ENCODE measurements around the gene TTLL9.
"Not testable (repeated sequence)": the region's sequence is repeated elsewhere in the genome, so short reads cannot be mapped to it uniquely, and the experiment has no call there.

The TTLL9 gene

DNA sequence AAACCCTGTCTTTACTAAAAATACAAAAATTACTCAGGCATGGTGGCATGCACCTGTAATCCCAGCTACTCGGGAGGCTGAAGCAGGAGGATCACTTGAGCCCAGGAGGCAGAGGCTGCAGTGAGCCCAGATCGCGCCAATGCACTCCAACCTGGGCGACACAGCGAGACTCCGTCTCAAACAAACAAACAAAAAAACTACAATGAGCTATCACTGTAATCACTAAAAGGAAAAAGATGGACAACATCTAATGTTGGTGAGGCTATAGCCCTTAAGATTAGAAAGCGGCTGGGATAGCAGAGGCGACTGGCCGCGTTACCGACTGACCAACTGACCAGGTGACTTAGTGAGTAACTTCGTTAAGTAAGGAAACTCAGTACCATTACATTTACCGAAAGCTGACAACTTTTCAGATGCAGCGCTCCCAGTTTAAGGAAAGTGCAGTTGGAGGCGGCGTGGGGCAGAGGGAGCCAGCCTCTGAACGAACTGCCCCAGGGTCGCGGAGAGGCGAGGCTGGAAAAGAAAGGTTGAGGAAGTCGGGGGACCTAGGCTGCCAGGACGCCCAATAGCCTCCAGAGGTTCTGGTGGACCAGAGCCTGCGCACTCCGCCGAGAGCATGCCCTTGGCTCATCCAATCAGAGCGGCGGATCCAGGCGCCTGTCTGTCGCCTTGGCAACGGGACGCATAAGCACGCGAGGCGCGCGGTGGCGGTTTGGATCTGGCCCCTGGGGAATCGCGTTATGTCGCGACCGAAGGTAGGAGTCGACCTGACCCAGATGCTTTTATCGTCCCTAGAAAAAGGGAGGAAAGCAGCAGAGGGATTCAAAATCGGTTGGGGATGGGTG lies 8.9 kb downstream of the TTLL9 start:
- DNase-seq (ENCODE audit: low read depth): peak; percentile 96

DNA sequence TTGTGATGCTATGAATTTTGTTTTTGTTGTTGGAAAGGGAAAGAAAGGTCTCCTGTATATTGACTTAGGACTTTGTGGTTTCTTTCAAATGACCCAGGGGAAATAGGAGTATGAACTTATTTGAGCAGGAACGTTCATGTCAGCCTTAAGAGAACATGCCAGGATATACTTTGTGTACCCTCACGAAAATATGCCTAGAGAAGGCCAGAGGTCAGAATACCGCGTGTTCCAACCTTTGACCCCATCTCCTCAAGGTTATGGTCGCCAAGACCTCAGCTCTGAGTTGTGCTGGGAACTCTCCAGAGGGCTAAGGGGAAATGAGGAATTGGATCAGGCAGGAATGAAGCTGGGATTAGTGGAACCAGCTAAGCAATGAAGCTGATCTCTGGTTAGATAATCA lies 11.5 kb downstream of the TTLL9 start:
- DNase-seq (ENCODE audit: low read depth): no peak

DNA sequence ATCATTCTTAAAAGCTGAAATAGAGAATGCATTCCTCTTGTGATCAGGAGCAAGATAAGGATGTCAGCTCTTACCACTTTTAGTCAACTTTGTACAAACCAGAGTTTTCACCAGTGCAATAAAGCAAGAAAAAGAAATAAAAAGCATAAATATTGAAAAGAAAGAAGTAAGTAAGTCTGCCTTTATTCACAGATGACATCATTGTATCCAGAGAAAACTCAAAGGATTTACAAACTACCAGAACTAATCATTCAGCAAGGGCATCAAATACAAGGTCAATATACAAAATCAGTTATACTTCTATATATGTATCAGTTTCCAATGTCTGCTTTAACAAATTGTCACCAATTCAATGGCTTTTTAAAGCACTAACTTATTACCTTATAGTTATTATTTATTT lies 13.4 kb downstream of the TTLL9 start:
- no peak for DNase-seq (ENCODE audit: low read depth)

DNA sequence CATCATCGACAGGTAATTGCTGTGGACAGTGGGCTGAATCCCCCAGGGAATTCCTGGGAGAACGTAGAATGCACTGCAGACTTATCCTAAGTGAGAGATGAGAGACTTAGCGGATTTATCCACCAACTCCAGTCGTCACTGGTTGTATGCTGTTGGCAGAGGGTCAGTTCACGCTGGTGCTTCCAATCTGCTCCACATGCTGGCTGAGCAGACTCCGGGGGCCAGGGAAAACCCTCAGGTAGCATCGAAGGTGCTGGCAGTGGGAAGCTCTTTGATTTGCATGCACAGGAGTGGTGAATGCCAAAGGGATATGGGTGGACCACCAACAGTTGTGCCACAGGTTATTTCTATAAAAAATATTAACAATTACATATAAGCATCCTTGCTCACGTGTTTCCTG lies 20.2 kb downstream of the TTLL9 start:
- DNase-seq (ENCODE audit: low read depth): no peak

DNA sequence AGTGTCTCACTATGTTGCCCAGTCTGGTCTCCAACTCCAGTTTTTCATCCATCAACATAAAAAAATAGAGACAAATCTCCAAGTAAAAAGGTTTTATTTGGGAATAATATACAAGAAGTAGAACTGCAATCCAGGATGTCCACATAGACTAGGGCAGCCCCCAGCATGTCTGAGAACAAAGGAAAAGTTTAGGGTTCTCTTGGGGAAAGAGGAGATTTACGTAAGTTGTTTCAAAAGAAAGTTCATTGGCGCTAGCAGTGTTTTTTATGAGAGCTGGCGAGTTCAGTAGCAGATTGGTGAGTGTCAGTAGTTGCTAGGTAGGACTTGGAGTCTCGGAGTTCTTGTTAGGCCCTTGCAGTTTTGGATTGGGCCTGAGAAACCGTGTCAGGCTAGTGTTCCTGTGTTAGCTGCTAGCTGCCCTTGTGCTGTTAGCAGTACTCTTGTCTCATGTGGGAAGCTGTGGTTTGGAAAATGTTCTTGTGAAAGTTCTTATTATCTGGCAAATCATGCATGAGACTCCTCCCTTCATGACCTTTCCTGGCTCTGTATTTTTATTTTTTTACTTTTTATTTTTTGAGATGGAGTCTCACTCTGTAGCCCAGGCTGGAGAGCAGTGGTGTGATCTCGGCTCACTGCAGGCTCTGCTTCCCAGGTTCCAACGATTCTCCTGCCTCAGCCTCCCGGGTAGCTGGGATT lies 24.7 kb downstream of the TTLL9 start:
- peak; percentile 65 for DNase-seq (ENCODE audit: low read depth)

DNA sequence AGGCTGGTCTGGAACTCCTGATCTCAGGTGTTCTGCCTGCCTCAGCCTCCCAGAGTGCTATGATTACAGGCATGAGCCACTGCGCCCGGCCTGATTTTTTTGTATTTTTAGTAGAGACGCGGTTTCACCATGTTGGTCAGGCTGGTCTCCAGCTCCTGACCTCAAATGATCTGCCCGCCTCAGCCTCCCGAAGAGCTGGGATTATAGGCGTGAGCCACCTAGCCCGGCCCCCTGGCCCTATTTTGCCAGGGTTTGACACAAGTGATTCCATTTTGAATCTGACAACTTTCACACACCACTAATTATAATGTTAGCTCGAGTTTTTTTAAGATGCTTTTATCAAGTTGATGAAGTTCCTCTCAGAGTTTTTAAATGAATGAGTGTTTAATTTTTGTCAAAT lies 25.6 kb downstream of the TTLL9 start:
- no peak for DNase-seq (ENCODE audit: low read depth)

DNA sequence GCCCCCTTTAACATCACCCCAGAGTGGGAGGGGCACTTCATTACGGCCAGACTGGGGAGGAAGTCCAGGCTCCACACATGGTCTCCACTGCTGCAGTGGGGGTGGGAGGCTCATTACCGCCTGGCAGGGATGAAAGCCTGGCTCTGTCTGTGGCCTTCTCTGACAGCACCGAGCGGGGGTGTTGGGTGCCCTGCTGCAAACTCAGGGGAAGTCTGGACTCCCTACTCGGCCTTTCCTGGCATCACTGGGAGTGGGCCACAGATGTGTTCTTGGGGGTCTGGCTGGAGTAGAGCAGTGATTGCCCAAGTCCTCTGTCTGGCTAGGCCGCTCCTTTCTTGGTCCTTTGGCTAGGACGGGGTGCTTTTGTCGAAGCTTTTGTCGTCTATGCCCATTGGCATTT lies 27.1 kb downstream of the TTLL9 start:
- no peak for DNase-seq (ENCODE audit: low read depth)

DNA sequence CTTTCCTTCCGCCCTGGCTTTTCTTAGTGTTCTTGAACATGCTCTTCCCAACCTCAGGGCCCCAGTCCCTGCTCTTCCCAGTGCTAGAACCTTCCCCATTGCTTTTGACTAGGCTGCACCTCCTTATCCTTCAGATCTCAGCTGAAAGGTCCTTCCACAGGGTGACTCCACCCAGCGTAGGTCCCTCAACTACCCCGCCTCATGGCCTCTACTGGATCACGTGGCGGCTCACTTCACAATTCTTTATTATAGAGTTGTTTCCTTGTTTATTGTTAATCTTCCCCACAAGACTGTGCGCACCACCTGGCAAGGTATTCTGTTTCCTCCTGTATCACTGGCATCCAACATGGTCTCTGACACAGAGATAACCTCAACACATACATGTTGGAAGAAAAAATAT lies 31.2 kb downstream of the TTLL9 start:
- no peak for DNase-seq (ENCODE audit: low read depth)

DNA sequence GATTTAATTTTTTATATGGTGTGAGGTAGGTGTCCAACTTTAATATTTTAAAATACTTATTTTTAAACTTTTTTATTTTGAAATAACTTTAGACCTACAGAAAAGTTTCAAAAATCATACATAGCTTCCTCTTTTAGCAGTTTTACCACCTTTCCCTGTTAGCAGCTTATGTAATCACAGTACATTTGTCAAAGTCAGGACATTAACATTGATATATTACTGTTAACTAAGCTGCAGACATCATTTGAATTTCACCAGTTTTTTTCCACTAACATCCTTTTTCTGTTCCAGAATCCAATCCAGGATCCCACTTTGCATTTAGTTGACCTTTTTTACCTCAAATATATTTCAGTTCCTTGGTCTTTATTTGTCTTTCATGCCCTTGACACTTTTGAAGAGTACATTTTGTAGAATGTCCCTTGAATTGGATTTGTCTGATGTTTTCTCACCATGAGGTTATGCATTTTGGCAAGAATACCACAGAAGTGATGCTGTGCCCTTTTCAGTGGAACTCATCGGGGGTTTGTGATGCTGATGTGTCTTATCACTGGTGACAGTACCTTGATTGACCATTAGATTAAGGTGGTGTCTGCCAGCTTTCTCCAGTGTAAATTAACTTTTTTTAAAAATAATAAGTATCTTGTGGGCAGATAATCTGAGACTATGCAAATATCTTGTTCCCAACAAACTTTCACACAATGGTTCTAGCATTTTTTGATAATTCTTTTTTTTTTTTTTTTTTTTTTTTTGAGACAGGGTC lies 33.4 kb downstream of the TTLL9 start:
- no peak for DNase-seq (ENCODE audit: low read depth)

DNA sequence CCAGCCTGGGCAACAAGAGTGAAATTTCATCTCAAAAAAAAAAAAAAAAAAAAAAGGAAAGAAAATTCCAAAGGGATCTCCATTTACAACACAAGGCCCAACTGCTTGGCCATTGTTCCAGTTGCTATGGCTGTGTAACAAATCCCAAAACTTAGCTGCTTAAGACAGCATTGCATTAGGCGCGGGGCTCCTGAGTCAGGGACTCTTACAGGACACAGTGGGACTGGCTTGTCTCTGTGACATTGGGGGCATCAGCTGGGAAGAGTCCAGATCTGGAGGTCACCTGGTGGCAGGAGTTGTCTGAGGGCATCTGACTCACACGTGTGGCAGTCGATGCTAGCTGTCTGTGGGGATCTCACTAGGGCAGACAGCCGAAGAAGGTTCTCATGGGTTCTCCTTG lies 35.6 kb downstream of the TTLL9 start:
- no peak for DNase-seq (ENCODE audit: low read depth)

DNA sequence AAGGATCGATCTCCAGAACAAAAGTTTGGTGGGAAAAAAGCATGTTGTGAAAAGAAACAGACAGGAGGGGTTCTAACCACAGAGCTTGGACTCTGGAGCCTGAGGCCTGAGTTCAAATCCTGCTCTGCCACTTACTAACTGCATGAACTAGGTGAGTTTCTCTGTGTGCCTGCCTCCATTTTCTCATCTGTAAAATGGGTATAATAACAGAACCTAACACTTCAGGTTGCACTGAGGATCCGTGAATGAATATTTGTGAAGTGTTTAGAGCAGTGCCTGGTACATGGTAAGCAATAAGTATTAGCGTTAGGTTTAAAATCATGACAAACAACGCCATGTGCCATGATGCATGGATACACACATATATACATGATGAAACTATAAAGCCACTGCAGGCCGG lies 36.6 kb downstream of the TTLL9 start:
- no peak for DNase-seq (ENCODE audit: low read depth)

DNA sequence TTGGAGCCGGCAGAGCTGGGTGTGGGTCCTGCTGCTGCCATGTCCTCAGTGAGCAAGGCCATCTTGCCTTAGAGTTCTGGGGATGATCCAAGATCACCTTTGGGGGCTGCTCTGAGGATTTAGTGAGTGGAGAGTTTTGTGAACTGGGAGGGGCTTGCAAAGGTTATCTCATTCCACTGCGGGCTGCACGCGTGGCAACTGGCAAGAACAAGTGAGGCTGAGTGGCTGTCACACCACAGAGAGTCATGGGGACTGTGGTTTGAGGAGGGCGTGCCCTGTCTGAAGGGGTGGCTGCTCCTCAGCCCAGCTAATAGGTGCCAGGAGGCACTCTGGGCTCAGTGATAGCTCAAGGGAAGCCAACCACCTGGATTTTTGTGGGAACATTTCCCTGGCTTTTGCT lies 37.6 kb downstream of the TTLL9 start:
- no peak for DNase-seq (ENCODE audit: low read depth)

DNA sequence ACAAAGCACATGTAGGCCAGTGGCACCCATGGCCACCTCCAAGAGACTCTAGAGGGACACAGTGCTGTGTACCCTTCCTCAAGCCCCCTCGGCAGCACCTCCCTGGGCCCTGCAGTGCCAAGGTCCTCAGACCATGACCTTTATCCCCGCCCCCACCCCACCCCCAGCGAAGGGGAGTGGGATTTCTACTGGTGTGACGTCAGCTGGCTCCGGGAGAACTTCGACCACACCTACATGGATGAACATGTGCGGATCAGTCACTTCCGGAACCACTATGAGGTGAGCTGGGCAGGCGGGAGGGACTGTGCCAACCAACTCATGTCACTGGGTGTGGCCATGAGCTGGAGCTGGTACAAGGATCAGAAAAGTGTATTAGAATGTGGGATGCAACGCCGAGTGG lies 38.0 kb downstream of the TTLL9 start:
- DNase-seq (ENCODE audit: low read depth): no peak

DNA sequence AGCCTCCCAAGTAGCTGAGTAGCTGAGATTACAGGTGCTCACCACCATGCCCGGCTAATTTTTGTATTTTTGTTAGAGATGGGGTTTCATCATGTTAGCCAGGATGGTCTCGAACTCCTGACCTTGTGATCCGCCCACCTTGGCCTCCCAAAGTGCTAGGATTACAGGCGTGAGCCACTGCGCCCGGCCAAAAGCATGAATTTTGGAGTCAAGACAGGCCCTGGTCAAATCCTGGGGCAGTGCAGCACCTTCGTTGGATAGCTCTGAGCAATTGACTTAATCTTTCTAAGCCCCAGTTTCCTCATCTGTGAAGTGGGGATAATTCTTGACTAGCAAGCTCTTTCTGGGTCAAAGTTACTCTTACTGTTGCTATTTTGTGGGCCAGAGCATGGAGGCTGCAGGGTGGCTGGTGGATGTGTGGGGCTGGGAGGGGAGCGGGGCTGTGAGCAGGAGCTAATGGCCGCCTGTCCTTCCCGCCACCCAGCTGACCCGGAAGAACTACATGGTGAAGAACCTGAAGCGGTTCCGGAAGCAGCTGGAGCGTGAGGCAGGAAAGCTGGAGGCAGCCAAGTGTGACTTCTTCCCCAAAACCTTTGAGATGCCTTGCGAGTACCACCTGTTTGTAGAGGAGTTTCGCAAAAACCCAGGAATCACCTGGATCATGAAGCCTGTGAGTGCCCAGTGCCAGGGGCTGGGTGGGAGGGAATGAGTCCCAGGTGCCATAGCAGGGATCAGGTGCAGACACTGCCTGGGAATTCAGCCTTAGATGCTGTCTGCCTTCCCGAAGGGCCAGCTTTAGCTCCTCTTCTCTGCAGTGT lies 39.0 kb downstream of the TTLL9 start:
- no peak for DNase-seq (ENCODE audit: low read depth)

DNA sequence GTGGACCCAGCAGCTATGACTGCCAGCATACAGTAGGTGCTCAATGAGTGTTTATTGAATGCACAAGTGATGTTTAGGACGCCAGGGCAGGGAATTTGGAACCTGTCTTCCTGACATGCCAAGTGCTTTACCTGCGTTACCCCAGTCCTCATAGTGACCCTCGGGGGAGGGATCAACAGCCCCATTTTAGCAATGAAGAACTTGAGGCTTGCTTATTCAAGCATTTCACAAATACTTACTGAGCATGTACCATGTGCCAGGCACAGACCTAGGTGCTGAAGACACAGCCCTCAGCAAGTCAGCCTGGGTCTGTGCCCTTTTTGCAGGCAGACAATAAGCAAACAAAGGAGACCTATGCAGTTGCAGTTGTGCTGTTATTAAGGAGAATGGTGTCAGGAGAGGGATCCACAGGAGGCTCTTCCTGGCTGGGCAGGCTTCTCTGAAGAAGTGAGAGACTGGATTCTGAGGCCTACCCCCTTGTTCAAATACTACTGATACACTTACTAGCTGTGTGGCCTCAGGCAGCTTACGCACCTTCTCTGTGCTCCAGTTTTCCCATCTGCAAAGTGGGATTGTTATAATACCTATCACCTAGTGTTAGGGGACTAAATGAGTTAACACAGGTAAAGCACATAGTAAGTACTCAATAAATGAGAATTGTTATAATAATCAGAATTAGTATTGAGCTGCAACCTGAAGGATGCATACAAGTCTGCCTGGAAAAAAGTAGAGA lies 39.8 kb downstream of the TTLL9 start:
- DNase-seq (ENCODE audit: low read depth): no peak

DNA sequence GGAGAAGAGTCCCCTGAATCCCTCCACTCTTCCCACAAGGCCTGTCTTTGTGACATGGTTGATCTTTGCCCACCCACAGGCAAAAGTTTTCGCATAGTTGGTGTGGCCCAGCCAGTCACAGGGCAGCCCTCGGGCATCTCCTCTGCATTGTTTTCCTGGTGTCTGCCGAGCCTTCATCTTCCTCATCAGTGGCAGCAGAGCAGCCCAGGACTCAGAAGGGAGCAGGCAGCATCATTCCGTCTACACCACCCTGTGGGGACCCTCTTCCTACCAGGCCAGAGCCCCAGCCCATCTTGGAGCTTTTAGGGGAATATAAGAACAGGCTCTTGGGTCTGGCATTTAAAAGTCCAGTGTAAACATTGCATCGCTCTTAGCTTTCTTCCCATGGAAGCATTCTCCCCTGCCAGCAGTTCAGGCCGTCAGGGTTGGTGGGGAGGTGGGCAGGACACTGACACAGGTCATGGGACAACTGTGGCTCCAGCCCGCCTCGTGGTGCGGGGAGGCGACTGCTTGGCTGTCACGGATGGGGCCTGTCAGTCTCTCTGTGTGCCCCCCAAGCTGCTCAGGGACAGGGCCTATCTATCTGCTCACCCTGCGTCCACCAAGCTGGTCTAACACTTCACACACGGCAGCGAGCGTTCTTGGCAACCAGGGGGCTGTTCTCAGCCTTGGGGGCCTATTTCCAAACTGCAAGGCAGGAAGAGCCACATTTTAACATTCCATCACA lies 43.2 kb downstream of the TTLL9 start:
- DNase-seq (ENCODE audit: low read depth): no peak

DNA sequence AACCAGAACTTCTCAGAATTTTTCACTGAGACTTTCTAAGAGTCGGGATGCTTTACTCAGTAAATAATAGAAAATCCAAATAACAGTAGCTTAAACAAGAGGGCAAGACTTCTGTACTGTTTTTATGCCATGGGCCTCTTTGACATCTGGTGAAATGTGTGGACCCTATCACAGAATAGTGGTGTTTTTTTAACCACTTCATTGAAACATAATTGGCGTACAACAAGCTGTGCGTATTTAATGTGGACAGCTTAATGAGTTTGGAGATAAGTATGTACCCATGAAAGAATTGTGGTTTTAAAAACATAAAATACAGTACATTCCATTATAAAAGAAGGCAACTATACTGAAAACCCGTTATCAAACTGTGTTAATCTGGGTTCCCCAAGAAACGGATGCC lies 43.7 kb downstream of the TTLL9 start:
- DNase-seq (ENCODE audit: low read depth): no peak

DNA sequence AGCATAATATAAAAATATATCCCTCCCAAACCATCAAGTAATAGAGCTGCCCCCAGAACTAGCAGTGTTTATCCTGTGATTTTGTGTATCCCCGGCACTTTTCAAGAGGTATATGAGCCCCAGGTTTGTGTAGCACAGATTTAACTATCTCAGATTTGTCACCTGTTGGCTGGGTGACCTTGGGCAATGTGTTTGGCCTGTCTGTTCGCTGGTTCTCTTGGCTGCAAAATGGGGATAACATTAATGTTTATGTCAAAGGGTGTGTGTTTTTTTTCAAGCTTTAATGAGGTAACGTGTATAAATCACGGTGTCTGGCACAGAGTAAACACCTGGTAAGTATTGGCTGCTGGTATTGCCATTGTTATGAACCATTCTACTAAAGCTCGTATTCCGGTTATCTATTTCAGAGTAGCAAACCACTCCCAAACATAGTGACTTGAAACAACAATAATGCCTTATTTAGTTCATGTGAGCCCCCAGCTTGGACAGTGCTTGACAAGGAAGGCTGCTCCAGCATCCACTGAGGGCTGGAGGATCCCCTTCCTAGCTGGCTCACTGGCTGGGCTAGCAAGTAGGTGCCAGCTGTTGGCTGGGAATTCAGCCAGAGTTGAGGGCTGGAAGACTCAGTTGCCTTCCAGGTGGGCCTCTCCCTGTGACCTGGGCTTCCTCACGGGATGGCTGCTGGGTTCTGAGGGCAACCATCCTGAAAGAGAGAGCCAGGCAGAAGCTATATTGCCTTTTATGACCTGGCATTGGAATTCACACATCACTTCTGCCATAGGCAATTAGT lies 45.3 kb downstream of the TTLL9 start:
- no peak for DNase-seq (ENCODE audit: low read depth)

DNA sequence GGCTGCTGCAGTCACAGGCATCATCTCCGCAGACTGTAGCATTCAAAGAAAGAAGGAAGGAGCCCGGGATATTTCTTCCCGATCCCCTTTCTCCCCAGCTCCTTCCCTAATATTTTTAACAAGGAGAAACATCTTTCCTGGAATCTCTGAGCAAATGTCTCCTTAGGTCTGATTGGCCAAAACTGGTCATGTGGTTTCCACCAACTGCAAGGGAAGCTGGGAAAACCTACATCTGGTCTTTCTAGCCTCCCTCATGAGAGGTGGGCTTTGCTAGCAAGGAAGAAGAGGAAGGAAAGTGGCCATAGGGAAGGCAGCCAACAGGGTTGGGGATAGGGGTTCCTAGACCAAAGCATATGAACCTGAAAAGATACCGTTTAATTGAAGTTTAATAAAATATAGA lies 46.3 kb downstream of the TTLL9 start:
- DNase-seq (ENCODE audit: low read depth): no peak

DNA sequence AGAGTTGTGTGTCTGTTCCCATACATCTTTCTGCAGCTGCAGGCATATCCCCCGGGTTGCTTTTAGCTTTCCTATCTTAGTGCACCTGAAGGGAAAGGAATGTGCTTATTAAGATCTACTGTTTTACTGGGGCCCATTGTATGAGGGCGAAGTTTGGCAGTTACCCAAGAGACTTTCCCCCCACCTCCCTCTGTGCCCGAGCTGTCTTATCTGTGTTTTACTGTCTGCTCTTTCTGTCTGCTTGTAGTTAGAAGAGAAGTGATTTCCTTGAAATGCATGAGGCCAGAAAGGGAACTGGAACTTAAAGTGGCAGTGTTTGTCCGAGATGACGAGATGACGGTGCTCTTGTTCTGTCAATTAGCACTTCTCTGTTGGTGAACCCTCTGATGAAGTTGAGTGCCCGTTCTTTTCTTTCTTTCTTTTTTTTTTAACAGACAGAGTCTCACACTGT lies 47.6 kb downstream of the TTLL9 start:
- DNase-seq (ENCODE audit: low read depth): not testable (repeated sequence)
